ENCODE measurements around the gene SULT6B1.
A peak's percentile ranks its signal among the peaks of the same experiment; 100 is the strongest.
"Not testable (repeated sequence)": the region's sequence is repeated elsewhere in the genome, so short reads cannot be mapped to it uniquely, and the experiment has no call there.

SULT6B1 gene

GRCh38 chr2:37188570-37188969 is at the start of gene SULT6B1:
Gene SULT6B1 (minus strand): TSS chr2:37188670. CDS start chr2:37188640, 30 bp downstream.
- DNase-seq: no peak

GRCh38 chr2:37232131-37232933 is 43.9 kb upstream of the SULT6B1 start:
- DNase-seq: peak in 1 of 2 donors; percentile 4

- peak; percentile 86 to 87 for DNase-seq
Observed at GRCh38 chr2:37231241-37232130, 43.0 kb upstream of the SULT6B1 start, which contains the start of the genes CEBPZ and NDUFAF7. Gene CEBPZ (minus strand): TSS chr2:37231596. CDS start chr2:37231567, 29 bp downstream. Gene NDUFAF7 (plus strand): TSS chr2:37231658. CDS start chr2:37231706, 48 bp downstream.

- DNase-seq: no peak
Observed at GRCh38 chr2:37230581-37230980, 42.1 kb upstream of the SULT6B1 start.

GRCh38 chr2:37228788-37229187 is 40.3 kb upstream of the SULT6B1 start:
- DNase-seq: no peak

GRCh38 chr2:37226863-37227262 is 38.4 kb upstream of the SULT6B1 start:
- DNase-seq: no peak

- DNase-seq: not testable (repeated sequence)
Observed at GRCh38 chr2:37225129-37225528, 36.7 kb upstream of the SULT6B1 start.

- DNase-seq: no peak
Observed at GRCh38 chr2:37224063-37224462, 35.6 kb upstream of the SULT6B1 start.

- no peak for DNase-seq
Observed at GRCh38 chr2:37223131-37223530, 34.7 kb upstream of the SULT6B1 start.

- no peak for DNase-seq
Observed at GRCh38 chr2:37219046-37219445, 30.6 kb upstream of the SULT6B1 start.

- no peak for DNase-seq
Observed at GRCh38 chr2:37215250-37215649, 26.8 kb upstream of the SULT6B1 start.

- DNase-seq: no peak
Observed at GRCh38 chr2:37211939-37212338, 23.5 kb upstream of the SULT6B1 start.

- no peak for DNase-seq
Observed at GRCh38 chr2:37211212-37211611, 22.7 kb upstream of the SULT6B1 start.

GRCh38 chr2:37206760-37207159 is 18.3 kb upstream of the SULT6B1 start:
- DNase-seq: not testable (repeated sequence)

- DNase-seq: no peak
Observed at GRCh38 chr2:37205689-37206341, 17.3 kb upstream of the SULT6B1 start.

GRCh38 chr2:37205071-37205661 is 16.7 kb upstream of the SULT6B1 start:
- not testable (repeated sequence) for DNase-seq

GRCh38 chr2:37203708-37204107 is 15.2 kb upstream of the SULT6B1 start:
- no peak for DNase-seq

- peak; percentile 28 to 39 for DNase-seq
Observed at GRCh38 chr2:37201766-37202165, 13.3 kb upstream of the SULT6B1 start.

GRCh38 chr2:37201208-37201607 is 12.7 kb upstream of the SULT6B1 start:
- DNase-seq: no peak

GRCh38 chr2:37198681-37199065 is 10.2 kb upstream of the SULT6B1 start:
- DNase-seq: no peak

- peak; percentile 91 for DNase-seq
Observed at GRCh38 chr2:37196320-37197195, 8.1 kb upstream of the SULT6B1 start, which contains the start of gene CEBPZOS. Gene CEBPZOS (plus strand): TSS chr2:37196496. CDS start chr2:37199705, 3,209 bp downstream.

Measured in activated CD4-positive, alpha-beta T cell treated with anti-CD3 and anti-CD28 coated beads for 4 hours (primary cell).